Measurements from ENCODE around the gene BAG5.

Gene BAG5

DNA sequence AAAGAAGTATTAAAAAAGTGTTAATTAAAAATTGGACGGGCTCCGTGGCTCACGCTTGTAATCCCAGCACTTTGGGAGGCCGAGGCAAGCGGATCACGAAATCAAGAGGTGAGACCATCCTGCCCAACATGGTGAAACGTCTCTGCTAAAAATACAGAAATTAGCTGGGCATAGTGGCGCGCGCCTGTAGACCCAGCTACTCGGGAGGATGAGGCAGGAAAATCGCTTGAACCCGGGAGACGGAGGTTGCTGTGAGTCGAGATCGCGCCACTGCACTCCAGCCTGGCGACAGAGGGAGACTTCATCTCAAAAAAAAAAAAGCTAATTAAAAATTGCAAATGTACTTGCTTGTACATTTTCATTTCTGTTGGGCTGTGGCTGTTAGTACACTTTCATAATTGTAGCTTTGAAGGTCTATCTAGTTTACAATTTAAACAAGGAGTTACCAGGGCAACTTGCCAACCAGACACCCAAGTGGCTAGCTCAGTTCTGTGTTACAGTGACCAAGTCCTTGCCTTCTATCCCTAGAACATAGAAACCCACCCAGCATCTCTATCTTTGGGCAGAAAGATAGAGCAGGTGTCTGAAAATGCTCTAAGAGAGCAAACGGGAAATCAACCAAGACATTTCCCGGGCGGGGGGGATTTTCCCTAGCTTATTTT, 1.5 kb upstream of the BAG5 start:
- no peak for DNase-seq (ENCODE audit: low read depth)

GRCh38 chr14:103563226-103563620, 766 bp upstream of the BAG5 start:
- DNase-seq (ENCODE audit: low read depth), result no peak

DNA sequence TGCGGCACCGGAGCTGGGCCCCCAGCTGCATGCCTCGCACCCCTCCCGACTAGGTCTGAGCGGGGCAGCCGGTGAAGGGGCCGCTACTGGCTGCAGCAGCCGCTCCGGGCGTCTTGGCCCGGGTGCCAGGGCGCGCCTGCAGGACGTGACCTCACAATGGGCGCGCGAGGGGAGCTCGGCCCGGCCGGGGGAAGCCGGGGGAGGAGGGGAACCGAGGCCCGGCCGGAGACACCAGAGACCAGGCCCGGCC, 353 bp downstream of the BAG5 start:
- peak; percentile 61 for DNase-seq (ENCODE audit: low read depth)

DNA sequence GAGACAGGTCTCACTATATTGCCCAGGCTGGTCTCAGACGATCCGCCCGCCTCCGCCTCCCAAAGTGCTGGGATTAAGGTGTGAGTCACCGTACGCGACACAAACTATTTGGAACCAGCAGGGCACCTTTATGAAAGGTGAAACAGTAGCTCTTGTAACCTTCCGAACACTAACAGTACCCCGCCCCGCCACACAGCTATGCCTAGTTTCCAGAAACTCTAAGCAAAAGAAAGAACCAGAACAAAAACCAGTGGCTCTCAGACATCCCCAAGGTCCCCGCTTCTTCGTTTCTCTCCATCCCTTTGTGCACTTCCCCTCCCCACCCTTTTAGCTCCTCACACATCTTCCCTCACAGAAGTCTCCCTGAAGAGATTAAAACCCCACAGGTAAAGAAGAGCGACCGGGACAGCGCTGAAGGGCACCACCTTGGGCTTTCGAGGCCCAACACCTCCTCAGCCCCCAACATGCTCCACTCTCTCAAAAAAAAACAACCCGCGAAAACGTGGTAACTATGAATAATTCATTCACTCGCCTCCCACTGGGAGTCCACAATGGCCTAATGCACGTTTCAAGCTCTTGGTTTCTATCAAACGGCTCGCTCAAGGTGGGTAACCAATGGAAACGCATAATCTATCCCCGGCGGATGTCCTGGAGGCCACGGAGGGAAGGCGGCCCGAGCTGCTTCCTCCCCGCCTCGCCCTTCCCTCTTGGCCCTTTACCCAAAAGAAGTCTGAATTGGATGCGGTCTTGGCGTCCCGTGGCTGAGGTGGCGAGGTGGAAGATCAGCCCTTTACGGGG, 877 bp downstream of the BAG5 start:
- DNase-seq (ENCODE audit: low read depth), result peak; percentile 59

DNA sequence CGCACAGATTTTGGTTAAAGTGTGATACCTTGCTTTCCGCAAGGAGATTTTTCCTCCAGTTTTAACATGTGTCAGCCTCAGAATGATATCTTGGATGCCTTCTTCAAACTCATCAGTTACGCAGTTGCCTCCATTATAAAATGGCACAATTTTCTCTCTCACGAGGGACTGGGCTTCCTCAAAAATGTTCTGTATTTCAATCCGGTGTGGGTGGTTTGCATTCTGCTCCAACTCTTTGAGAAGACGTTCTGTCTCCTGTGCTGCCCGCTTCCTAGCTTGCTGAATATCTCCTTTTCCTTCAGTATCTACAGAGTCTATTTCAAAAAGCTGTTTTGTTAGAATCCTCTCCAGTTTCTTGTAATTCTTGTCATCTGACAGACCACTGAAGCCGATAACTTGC, 1.8 kb downstream of the BAG5 start:
- DNase-seq (ENCODE audit: low read depth), result no peak

DNA sequence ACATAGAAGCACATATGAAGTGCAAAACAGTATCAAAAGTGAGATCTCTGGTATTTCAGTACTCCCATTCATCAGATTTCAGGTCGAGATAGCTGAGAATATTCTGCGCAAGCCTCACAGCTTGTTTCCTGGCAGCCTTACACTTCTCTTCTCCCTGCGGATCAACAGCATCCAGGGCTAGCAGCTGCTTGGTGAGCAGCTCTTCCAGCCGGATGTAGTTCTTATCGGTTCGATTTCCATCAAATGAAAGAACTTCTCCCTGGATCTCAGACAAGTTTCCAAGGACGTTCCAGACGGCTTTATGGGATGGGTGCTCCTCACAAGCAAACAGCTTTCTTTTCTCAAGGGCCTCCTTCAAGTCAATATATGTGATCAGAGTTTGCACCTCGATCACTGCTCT, 2.7 kb downstream of the BAG5 start:
- DNase-seq (ENCODE audit: low read depth), result no peak

DNA sequence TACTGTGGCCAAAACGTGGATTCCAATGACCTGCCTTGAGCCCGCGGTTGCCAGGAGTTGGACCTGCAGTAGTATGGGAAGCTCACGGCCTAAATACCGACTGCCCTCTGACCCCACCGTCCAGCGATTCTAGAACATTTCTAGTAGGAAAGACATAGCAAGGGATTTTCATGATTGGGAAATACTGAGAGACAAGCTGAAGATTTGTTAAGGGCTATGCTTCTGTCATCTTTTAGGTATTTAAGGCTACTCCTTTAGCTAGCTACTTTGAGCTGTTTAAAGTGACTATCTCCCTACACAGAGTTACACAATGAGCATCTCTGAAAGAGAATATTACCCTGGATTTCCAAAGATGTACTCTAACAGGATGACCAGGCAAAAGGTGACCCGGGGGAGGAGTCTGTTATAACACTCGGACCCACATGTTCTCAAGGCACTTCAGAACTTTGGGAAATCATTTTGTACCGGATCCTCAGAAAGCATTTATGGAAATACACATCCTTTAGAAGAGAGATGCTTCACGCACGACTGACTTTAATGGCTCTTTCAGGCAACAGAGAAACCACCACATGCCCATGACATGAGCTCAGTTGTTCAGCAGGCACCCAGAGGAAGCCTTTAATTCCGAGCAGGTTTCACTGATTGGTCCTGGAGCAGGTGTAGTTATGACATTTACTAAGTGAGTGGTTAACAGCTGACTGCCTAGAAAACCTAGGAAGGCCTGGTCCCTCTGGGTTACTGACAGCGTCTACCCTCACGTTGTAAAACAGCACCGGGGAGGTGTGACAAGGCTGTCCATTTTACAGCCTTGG, 4.2 kb downstream of the BAG5 start:
- peak; percentile 57 for DNase-seq (ENCODE audit: low read depth)

GRCh38 chr14:103556946-103557758, 5.3 kb downstream of the BAG5 start:
- DNase-seq (ENCODE audit: low read depth), result no peak

GRCh38 chr14:103555559-103556337, 6.7 kb downstream of the BAG5 start:
- DNase-seq (ENCODE audit: low read depth), result no peak

DNA sequence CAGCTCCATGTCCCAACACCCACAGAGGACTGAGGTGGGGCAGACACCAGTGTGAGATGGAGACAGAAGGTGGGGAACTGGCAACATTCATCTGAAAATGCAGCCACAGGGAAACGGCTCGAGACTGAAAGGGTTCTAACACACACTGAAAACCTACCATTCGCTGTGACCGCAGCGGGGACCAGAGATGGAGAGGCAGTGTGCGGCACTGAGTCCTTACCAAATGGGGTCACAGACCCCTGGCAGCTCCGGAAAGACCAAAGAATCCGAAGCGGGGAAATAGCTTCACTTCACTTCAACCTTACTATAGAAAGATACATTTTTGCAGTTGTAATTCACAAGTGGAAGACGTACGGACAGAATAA, 9.6 kb downstream of the BAG5 start:
- no peak for DNase-seq (ENCODE audit: low read depth)

DNA sequence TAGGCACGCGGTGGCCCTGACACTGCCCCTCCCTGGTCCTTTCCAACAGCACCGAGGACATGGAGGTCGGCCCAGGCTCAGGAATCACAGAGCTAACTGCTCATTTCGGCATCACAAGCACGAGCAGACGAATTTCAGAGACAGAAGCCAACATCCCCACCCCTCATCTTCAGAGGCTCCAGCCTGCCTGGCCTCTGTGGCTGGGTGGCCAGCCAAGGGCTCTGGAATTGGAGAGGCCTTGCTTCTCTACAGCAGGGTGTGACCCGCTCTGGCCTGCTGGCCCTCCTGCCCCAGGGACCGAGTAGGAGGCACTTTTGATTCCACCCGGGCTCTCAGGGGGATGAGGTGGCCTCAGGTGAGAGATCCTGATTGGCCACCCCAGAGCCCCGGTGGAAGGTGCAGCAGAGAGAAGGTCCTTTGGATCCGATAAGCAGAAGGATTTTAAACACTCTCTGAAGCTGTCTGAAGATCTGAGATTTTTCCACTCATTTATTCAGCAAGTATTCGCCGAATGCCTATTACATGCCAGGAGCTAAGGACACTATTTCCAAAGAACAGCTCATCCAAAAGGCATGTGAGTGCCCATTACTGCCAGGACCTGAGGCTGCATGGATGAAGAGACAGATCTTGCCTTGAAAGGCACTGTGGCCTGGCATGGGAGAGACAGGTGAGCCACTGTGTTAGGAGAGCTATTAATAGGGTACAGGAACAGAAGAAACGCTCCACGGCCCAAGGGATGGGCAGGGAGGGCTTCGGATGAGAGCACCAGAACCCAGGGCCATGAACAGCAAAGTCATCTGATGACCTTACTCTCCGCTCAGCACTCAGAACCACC, 10.2 kb downstream of the BAG5 start:
- peak; percentile 80 for DNase-seq (ENCODE audit: low read depth)

DNA sequence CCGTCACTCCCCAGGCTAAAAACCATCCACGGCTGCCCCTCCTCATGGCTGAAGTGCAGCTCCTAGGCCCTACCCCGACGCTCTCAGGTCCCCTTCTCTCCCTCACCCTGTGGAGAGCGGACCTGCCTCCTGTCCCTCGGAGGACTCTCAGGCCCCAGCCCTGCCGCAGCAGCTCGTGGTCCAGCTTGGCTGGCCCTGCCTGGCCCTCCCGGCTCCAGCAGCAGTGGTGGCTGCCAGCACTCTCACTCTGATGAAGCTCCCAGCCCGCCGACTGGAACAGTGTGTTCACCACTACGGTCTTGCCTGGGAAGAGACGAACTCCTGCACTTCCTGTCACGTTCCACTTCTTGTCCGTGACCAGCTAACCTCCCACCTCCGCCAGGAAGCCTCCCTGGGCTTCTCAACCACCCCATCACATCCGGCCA, 11.1 kb downstream of the BAG5 start:
- no peak for DNase-seq (ENCODE audit: low read depth)

DNA sequence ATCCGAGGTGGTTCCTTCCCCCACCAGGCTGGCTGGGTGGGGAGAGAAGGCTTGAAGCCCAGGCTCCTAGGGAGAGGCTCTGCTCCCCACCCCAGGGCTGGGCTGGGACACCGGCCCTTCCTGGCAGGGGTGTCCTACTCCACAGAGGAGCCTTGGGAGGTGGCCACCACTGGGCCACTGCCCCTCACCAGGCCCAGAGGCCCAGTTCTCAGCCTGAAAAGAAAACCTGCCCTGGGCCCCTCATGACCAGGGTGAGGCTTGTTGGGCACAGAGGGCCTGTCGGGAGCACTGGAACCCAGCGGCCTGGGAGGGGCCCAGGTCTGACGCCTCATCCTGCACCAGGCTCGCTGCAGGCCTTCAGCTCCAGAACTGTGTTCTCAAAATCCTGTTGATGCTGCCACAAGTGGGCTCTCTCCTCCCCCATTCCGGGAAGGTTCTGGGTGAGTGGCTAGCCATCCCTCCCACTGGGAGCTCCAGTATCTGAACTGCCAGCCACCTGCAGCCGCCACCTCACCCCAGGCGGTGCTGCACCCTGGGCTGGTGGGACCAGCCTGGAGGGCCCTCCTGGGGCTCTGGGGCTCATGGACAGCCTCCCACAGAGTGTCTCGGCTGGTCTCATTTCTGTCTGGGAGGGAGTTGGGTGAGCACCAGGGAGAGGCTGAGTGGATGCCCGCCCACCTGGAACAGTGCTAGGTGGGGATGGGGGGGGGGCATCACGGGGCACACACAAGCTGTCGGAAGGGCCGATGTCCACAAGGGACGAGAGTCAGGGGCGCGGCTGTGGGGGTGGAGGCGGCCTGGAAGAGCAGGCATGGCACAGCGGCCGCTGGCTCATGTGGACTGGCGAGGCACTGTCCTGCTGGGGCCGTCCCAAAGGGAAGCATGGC, 11.8 kb downstream of the BAG5 start:
- DNase-seq (ENCODE audit: low read depth), result no peak

GRCh38 chr14:103549361-103550311, 12.8 kb downstream of the BAG5 start:
- DNase-seq (ENCODE audit: low read depth), result no peak

- DNase-seq (ENCODE audit: low read depth), result no peak
Observed at GRCh38 chr14:103548463-103549351, 13.8 kb downstream of the BAG5 start.

GRCh38 chr14:103547941-103548462, 14.5 kb downstream of the BAG5 start:
- no peak for DNase-seq (ENCODE audit: low read depth)

DNA sequence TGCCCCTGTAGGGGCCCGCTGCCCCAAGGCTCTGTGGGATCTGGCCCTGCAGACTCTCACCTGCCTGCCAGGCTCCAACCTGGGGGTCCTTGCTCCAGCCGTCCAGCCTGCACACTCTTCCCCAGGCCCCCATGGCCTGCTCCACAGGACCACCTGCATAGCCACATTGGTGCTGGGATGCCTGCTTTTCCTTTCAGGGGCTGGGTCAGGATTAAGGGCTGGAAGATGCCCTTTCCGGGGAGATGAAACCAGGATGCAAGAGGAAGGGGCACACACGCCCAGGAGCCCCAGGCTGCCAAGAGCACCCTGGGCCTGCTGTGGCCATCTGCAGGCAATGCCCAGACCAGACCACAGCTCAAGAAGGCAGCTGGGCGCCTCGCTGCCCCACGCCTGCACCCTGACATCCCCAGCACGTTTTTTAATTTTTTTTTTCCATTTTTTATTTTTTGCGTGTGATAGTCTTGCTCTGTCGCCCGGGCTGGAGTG, 15.0 kb downstream of the BAG5 start:
- DNase-seq (ENCODE audit: low read depth), result no peak
